Renal pelvis (tissue), 4 donors: ENCODE measurements around the gene SUN5. TPM values are rescaled to one million over a fixed set of nuclear protein-coding genes. Genes with fewer than 3 reads are reported as not detected.
A peak's percentile ranks its signal among the peaks of the same experiment; 100 is the strongest.

Experiments used
- DNase-seq: peaks from one replicate; pipeline ENCODE4 v3.0.0-alpha.2; 2013
- polyA plus RNA-seq, 3 donors: library from polyadenylated mRNA; unstranded; fragments of 120-200 nt; gene quantifications; one replicate each; pipeline ENCODE4 v1.2.1, GENCODE V29; 2013; ENCODE audit not compliant: insufficient read length in 3 of 3

Gene SUN5
- polyA plus RNA-seq, 3 donors, result not detected

- no peak for DNase-seq
Measured at GRCh38 chr20:32995802-32996201, 8.4 kb downstream of the SUN5 start.

- DNase-seq, result no peak
Measured at GRCh38 chr20:32993496-32994050, 10.7 kb downstream of the SUN5 start.

- no peak for DNase-seq
Measured at GRCh38 chr20:32991792-32992641, 12.2 kb downstream of the SUN5 start.

- DNase-seq, result no peak
Measured at GRCh38 chr20:32991383-32991782, 12.8 kb downstream of the SUN5 start.

- DNase-seq, result no peak
Measured at GRCh38 chr20:32990426-32990825, 13.8 kb downstream of the SUN5 start.

GRCh38 chr20:32989507-32990283 is 14.5 kb downstream of the SUN5 start:
- no peak for DNase-seq

- no peak for DNase-seq
Measured at GRCh38 chr20:32988008-32988407, 16.2 kb downstream of the SUN5 start.

- DNase-seq, result no peak
Measured at GRCh38 chr20:32987044-32987825, 17.0 kb downstream of the SUN5 start.

GRCh38 chr20:32986331-32986966 is 17.8 kb downstream of the SUN5 start:
- DNase-seq, result no peak

GRCh38 chr20:32985596-32985995 is 18.6 kb downstream of the SUN5 start:
- no peak for DNase-seq

- DNase-seq, result no peak
Measured at GRCh38 chr20:32984631-32985354, 19.4 kb downstream of the SUN5 start.

- no peak for DNase-seq
Measured at GRCh38 chr20:32984196-32984595, 20.0 kb downstream of the SUN5 start.

GRCh38 chr20:32983459-32984112 is 20.6 kb downstream of the SUN5 start:
- DNase-seq, result no peak

- DNase-seq, result peak; percentile 48
Measured at GRCh38 chr20:32982617-32983458, 21.4 kb downstream of the SUN5 start.

- no peak for DNase-seq
Measured at GRCh38 chr20:32980990-32981389, 23.2 kb downstream of the SUN5 start.

GRCh38 chr20:32980131-32980941 is 23.9 kb downstream of the SUN5 start:
- DNase-seq, result no peak

GRCh38 chr20:32979201-32979998 is 24.8 kb downstream of the SUN5 start:
- no peak for DNase-seq

GRCh38 chr20:32978009-32978335 is 26.3 kb downstream of the SUN5 start:
- no peak for DNase-seq
